ENCODE results near the gene CDK17.

CDK17 gene

GRCh38 chr12:96238336-96239047, 161.7 kb downstream of the CDK17 start:
- DNase-seq (ENCODE audit: low read depth in 2 of 2), result no peak

DNA sequence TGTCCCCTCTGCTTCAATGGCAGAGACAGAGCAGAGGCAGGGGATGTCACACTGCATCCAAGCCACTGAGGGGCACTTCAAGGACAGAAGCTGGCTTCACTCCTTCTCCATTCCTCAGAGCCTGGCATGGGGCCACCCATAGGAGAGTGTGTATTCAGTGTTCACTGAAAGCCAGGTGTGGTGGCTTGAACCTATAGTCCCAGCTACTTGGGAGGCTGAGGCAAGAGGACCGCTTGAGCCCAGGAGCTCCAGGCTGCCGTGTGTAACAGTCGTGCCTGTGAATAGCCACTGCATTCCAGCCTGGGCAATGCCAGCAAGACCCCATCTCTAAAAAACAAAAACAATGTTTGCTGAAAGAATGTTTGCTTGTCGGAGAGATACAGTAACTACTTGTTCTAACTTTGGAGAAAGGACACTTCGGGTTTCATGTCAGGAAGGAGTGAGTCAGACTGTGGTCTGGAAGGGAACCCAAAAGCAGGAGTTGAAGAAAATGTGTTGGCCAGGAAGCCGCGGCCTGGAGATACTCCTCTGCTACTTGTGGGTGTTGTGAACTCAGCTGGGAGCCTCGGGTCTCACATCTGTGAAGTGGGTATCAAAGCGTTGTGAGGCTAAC, 162.7 kb downstream of the CDK17 start:
- peak in 1 of 2 donors; percentile 43 for DNase-seq (ENCODE audit: low read depth in 2 of 2)

- no peak for DNase-seq (ENCODE audit: low read depth in 2 of 2)
Observed at GRCh38 chr12:96237035-96237434, 163.2 kb downstream of the CDK17 start.

DNA sequence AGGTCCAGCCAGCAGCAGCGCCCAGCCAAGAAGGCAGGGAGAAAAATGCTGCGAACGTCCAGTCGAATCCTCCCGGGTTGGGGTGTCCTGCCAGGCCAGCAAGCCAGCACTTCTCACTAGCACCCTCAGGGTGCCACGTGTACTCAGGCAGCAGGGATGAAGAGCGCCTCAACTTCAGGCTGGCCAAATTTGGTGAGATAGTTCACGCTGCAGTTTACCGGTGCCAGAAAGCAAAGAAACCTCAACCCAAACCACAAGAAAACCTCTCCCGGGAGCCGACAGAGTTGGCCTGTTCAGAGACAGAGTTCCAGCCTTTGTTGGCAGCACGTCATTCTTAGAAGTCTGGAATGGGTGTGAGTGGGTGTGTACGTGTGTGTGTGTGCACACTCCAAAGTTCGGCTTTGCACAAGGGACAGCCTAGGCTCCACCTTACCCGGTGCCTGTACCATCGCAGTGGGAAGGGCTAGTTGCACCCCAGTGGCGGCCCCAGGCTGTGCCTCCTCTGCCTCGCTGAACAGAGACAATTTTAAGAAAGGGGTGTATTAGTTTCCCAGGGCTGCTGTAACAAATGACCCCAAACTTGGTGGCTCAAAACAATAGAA, 163.9 kb downstream of the CDK17 start:
- no peak for DNase-seq (ENCODE audit: low read depth in 2 of 2)

- DNase-seq (ENCODE audit: low read depth in 2 of 2), result no peak
Observed at GRCh38 chr12:96235484-96235826, 164.8 kb downstream of the CDK17 start.

- DNase-seq (ENCODE audit: low read depth in 2 of 2), result no peak
Observed at GRCh38 chr12:96234591-96235483, 165.4 kb downstream of the CDK17 start.

- no peak for DNase-seq (ENCODE audit: low read depth in 2 of 2)
Observed at GRCh38 chr12:96233939-96234461, 166.2 kb downstream of the CDK17 start.

DNA sequence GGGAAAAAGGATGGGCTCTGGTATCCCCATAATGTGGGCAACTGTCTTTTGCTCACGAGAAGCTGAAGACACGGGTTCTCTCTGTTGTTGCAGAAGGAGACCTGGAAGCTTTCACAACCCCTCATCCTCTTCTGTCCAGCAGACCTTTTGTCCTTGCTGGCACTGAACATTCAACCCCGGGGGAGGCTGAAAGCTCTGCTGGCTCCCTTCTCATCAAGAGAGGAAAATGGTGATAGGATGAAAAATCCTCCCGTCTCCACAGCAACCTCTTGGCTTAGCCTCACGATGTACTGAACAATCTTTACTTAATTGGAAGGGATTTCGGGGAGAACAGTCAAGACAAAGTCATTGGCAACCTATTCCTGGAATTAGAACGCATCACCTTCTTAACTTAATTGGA, 167.1 kb downstream of the CDK17 start:
- no peak for DNase-seq (ENCODE audit: low read depth in 2 of 2)

DNA sequence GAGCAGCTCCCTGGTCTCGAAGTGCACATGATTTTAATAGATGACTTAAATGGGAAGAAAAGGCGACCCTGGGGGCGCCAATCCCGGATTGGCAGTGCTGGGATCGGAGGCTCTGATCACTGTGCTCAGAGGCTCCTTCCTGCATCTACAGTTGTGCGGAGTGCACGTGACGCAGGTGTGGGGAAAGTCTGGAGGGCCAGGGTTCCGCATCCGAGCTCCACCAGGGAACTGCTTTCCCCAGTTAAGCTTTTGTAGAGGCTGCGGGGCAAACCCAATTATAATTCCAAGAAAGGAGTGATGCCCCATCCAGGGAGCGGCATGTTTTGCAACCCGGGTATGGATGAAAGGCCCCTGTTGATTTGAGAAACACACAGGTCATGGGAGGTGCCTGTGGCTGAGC, 169.6 kb downstream of the CDK17 start:
- DNase-seq (ENCODE audit: low read depth in 2 of 2), result no peak

DNA sequence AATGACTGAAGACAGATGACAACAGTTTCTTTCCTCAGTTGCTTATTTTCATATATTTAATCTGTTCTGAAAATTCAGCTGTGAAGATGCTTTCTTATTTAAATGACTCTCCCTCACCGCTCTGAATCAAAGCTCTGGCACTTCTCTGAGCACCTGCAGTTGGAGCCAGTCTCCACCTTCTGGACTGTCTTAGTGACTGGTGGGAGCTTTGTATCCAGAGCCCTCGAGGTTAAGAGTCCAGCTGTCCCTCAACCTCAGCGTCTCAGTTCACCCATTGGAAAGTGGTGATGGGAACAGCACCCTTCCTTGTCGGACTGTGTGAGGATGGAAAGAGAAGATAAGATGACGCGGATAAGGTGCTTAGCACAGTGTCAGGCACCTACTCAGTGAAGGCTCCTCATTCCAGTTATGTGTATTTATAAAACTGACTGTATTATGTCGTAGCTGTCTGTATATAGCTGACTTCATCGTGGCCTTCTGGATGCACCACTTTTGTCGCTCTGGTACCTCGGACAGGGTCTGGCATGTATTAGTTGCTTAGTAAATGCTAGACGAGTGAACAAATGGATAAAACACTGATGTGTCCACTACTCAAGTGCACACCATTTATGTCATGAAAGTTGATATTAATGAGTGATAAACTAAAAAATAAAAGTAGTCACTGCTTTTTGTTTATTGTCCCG, 171.5 kb downstream of the CDK17 start:
- no peak for DNase-seq (ENCODE audit: low read depth in 2 of 2)
